Vagina (tissue), 2 donors: ENCODE data around the gene MTA1.

ENCODE experiments used
- CTCF ChIP-seq, 3 experiments: fragments of 450-650 bp in 2 of 3; fragments of 200-600 bp in 1 of 3; sonication (generic) in 1 of 3; IDR thresholded peaks; one replicate each; pipeline ENCODE4 v1.5.1; 2017 to 2019; ENCODE audit warnings: antibody characterized with exemption in 3 of 3, mild to moderate bottlenecking in 2 of 3, moderate library complexity in 2 of 3
- POLR2A ChIP-seq, 2 donors: fragments of 450-650 bp; IDR thresholded peaks; one replicate each; pipeline ENCODE4 v1.6.1; 2017; ENCODE audit warnings: antibody characterized with exemption in 2 of 2, mild to moderate bottlenecking in 2 of 2, moderate library complexity in 2 of 2
- POLR2AphosphoS5 ChIP-seq, 2 donors: sonication (generic); formaldehyde crosslinking; IDR thresholded peaks; one replicate each; pipeline ENCODE4 v1.9.0; 2017; ENCODE audit warnings: antibody characterized with exemption in 2 of 2, mild to moderate bottlenecking in 2 of 2, low read depth in 1 of 2; ENCODE audit not compliant: insufficient read depth in 1 of 2

GRCh38 chr14:105500036-105500725 is 80.6 kb downstream of the MTA1 start:
- TF ChIP-seq CTCF (IDR thresholded peaks at IDR 0.05) (no peak), POLR2AphosphoS5 (IDR thresholded peaks at IDR 0.05; ENCODE audit: insufficient read depth in 1 of 2, low read depth in 1 of 2) (no peak), POLR2A (IDR thresholded peaks at IDR 0.05) (no peak)
